ENCODE measurements around the gene NRP2. TPM values are rescaled to one million over a fixed set of nuclear protein-coding genes. Genes with fewer than 3 reads are reported as not detected.

NRP2 gene
- total RNA-seq, 1 donor from 2014 or later = 76.7 TPM

DNA sequence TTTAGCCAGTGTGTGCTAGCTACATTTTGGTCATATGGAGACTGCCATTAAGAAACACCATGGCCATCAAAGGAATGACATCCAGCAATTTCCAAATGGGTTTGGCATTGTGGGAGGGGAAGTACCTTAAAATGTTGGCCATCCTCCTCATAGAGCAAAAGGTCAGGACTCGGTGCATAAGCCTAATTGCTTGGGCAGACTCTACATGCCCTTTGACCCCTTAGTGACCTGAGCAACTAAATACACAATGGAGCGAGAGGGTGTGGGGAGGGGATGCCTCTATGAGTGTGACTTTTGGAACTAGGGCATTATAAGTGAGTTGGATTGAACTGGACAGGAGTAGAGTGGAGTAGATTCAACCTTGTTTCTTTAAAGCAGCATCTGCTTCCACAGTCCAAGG lies 44.9 kb downstream of the NRP2 start:
- Histone ChIP-seq H3K9ac (ENCODE audit: low read length) (no peak overlapping the region), H3K27ac (ENCODE audit: low read depth, low read length) (no peak overlapping the region), H3K4me1 (ENCODE audit: insufficient read depth, low read length) (peaks cover 30% of the 10 kb centered on the region), H3K9me3 (ENCODE audit: insufficient read depth, low read depth, low read length) (no peaks in the 10 kb centered on the region), H4K20me1 (ENCODE audit: insufficient read depth, low read length) (no peaks in the 10 kb centered on the region), H3K36me3 (ENCODE audit: insufficient read depth, low read length) (peaks cover 42% of the 10 kb centered on the region), H3K27me3 (ENCODE audit: insufficient read depth, low read length) (no peaks in the 10 kb centered on the region), H3K79me2 (ENCODE audit: insufficient read depth, low read length) (no peaks in the 10 kb centered on the region), H3K4me2 (ENCODE audit: low read length) (no peak overlapping the region), H2AFZ (ENCODE audit: low read depth, low read length) (no peak overlapping the region), H3K4me3 (ENCODE audit: insufficient read depth, low read depth, low read length) (no peak overlapping the region)
- DNase-seq (ENCODE audit: low read depth) (no peak), FAIRE-seq (no peak)
- H3K9me3 Mint-ChIP-seq (ENCODE audit: unreplicated experiment) = no peaks in the 10 kb centered on the region
- no peak overlapping the region for H3K4me3 Mint-ChIP-seq (ENCODE audit: unreplicated experiment)
- peaks cover 32% of the 10 kb centered on the region for H3K4me1 Mint-ChIP-seq (ENCODE audit: low read depth, unreplicated experiment)
- H3K36me3 Mint-ChIP-seq (ENCODE audit: low read depth, unreplicated experiment) = peaks cover 38% of the 10 kb centered on the region
- H3K27ac Mint-ChIP-seq (ENCODE audit: unreplicated experiment) = no peak overlapping the region
- no peak for TF ChIP-seq EZH2 (IDR thresholded peaks at IDR 0.05; ENCODE audit: insufficient read depth, low read length)
- TF ChIP-seq, protein P1, sequence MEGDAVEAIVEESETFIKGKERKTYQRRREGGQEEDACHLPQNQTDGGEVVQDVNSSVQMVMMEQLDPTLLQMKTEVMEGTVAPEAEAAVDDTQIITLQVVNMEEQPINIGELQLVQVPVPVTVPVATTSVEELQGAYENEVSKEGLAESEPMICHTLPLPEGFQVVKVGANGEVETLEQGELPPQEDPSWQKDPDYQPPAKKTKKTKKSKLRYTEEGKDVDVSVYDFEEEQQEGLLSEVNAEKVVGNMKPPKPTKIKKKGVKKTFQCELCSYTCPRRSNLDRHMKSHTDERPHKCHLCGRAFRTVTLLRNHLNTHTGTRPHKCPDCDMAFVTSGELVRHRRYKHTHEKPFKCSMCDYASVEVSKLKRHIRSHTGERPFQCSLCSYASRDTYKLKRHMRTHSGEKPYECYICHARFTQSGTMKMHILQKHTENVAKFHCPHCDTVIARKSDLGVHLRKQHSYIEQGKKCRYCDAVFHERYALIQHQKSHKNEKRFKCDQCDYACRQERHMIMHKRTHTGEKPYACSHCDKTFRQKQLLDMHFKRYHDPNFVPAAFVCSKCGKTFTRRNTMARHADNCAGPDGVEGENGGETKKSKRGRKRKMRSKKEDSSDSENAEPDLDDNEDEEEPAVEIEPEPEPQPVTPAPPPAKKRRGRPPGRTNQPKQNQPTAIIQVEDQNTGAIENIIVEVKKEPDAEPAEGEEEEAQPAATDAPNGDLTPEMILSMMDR (IDR thresholded peaks at IDR 0.05; ENCODE audit: insufficient read depth, low read depth, low read length) = no peak
- H3K27me3 Mint-ChIP-seq (ENCODE audit: low read depth, unreplicated experiment) = no peaks in the 10 kb centered on the region

- no peaks in the 10 kb centered on the region for H3K9me3 Mint-ChIP-seq (ENCODE audit: unreplicated experiment)
- H3K27me3 Mint-ChIP-seq (ENCODE audit: low read depth, unreplicated experiment) = no peaks in the 10 kb centered on the region
- no peak for DNase-seq (ENCODE audit: low read depth)
- Histone ChIP-seq H3K9ac (ENCODE audit: low read length) (no peak overlapping the region), H3K4me2 (ENCODE audit: low read length) (no peak overlapping the region), H3K27ac (ENCODE audit: low read depth, low read length) (no peak overlapping the region), H3K36me3 (ENCODE audit: insufficient read depth, low read length) (peaks cover 41% of the 10 kb centered on the region), H3K4me3 (ENCODE audit: insufficient read depth, low read depth, low read length) (no peak overlapping the region), H3K4me1 (ENCODE audit: insufficient read depth, low read length) (peaks cover 34% of the 10 kb centered on the region), H3K9me3 (ENCODE audit: insufficient read depth, low read depth, low read length) (no peaks in the 10 kb centered on the region), H3K79me2 (ENCODE audit: insufficient read depth, low read length) (no peaks in the 10 kb centered on the region), H2AFZ (ENCODE audit: low read depth, low read length) (no peak overlapping the region), H3K27me3 (ENCODE audit: insufficient read depth, low read length) (no peaks in the 10 kb centered on the region), H4K20me1 (ENCODE audit: insufficient read depth, low read length) (no peaks in the 10 kb centered on the region)
- peak overlapping the region; percentile 53 for H3K27ac Mint-ChIP-seq (ENCODE audit: unreplicated experiment)
- peaks cover 31% of the 10 kb centered on the region for H3K4me1 Mint-ChIP-seq (ENCODE audit: low read depth, unreplicated experiment)
- FAIRE-seq = no peak
- H3K4me3 Mint-ChIP-seq (ENCODE audit: unreplicated experiment) = no peak overlapping the region
- TF ChIP-seq, protein P1 (IDR thresholded peaks at IDR 0.05; ENCODE audit: insufficient read depth, low read depth, low read length) = no peak
- TF ChIP-seq EZH2 (IDR thresholded peaks at IDR 0.05; ENCODE audit: insufficient read depth, low read length) = no peak
- H3K36me3 Mint-ChIP-seq (ENCODE audit: low read depth, unreplicated experiment) = peaks cover 38% of the 10 kb centered on the region
Observed at GRCh38 chr2:205728366-205728765, 46.1 kb downstream of the NRP2 start.

GRCh38 chr2:205730191-205730590 lies 47.9 kb downstream of the NRP2 start:
- no peaks in the 10 kb centered on the region for H3K27me3 ChIP-seq (ENCODE audit: insufficient read depth, low read length)
- peaks cover 26% of the 10 kb centered on the region for H3K36me3 ChIP-seq (ENCODE audit: insufficient read depth, low read length)
- no peaks in the 10 kb centered on the region for H3K79me2 ChIP-seq (ENCODE audit: insufficient read depth, low read length)
- H3K4me1 ChIP-seq (ENCODE audit: insufficient read depth, low read length) = peaks cover 48% of the 10 kb centered on the region
- peaks cover 27% of the 10 kb centered on the region for H3K36me3 Mint-ChIP-seq (ENCODE audit: low read depth, unreplicated experiment)
- DNase-seq (ENCODE audit: low read depth) (peak; percentile 38), FAIRE-seq (no peak)
- H3K4me3 Mint-ChIP-seq (ENCODE audit: unreplicated experiment) = no peak overlapping the region
- TF ChIP-seq, protein P1 (IDR thresholded peaks at IDR 0.05; ENCODE audit: insufficient read depth, low read depth, low read length) = no peak
- no peak for TF ChIP-seq EZH2 (IDR thresholded peaks at IDR 0.05; ENCODE audit: insufficient read depth, low read length)
- H3K4me1 Mint-ChIP-seq (ENCODE audit: low read depth, unreplicated experiment) = peaks cover 46% of the 10 kb centered on the region
- no peak overlapping the region for H3K4me3 ChIP-seq (ENCODE audit: insufficient read depth, low read depth, low read length)
- peak overlapping the region; percentile 80 for H3K27ac Mint-ChIP-seq (ENCODE audit: unreplicated experiment)
- no peaks in the 10 kb centered on the region for H3K9me3 Mint-ChIP-seq (ENCODE audit: unreplicated experiment)
- peak overlapping the region; percentile 69 for H3K9ac ChIP-seq (ENCODE audit: low read length)
- no peaks in the 10 kb centered on the region for H4K20me1 ChIP-seq (ENCODE audit: insufficient read depth, low read length)
- H3K4me2 ChIP-seq (ENCODE audit: low read length) = peak overlapping the region; percentile 47
- H2AFZ ChIP-seq (ENCODE audit: low read depth, low read length) = no peak overlapping the region
- peak overlapping the region; percentile 91 for H3K27ac ChIP-seq (ENCODE audit: low read depth, low read length)
- no peaks in the 10 kb centered on the region for H3K9me3 ChIP-seq (ENCODE audit: insufficient read depth, low read depth, low read length)
- no peaks in the 10 kb centered on the region for H3K27me3 Mint-ChIP-seq (ENCODE audit: low read depth, unreplicated experiment)

Measured in astrocyte (in vitro differentiated cells and primary cell).